Measurements from ENCODE around the gene PPARA. TPM values are rescaled to one million over a fixed set of nuclear protein-coding genes. Genes with fewer than 3 reads are reported as not detected.

The PPARA gene
- total RNA-seq, 6 donors from 2014 or later = 10.2 to 27.0 (median 20.9) TPM

GRCh38 chr22:46278656-46279645, 128.6 kb downstream of the PPARA start:
- TF ChIP-seq CTCF (IDR thresholded peaks at IDR 0.05) = no peak
- no peak for TF ChIP-seq EP300 (IDR thresholded peaks at IDR 0.05)
- TF ChIP-seq POLR2A (IDR thresholded peaks at IDR 0.05) = no peak
- no peak for TF ChIP-seq POLR2AphosphoS5 (IDR thresholded peaks at IDR 0.05)
- no peaks in the 10 kb centered on the region for H3K4me1 ChIP-seq
- H3K9me3 ChIP-seq = no peaks in the 10 kb centered on the region
- peaks cover 22 to 98% (median 85%) of the 10 kb centered on the region in 4 donors for H3K36me3 ChIP-seq
- H3K4me3 ChIP-seq = no peak overlapping the region
- no peak for DNase-seq
- WGBS, 2 donors = 94% methylated on average over 7 to 21 of the region's 22 CpGs
- no peaks in the 10 kb centered on the region for H3K27me3 ChIP-seq
- ATAC-seq (ENCODE audit: low FRiP score in 2 of 2) = no peak
- H3K27ac ChIP-seq = no peak overlapping the region

- 96 to 99% methylated on average over 9 to 10 of the region's 12 CpGs for WGBS, 2 donors
- Histone ChIP-seq H3K9me3 (no peaks in the 10 kb centered on the region), H3K36me3 (peaks cover 15 to 97% (median 86%) of the 10 kb centered on the region in 4 donors), H3K4me3 (no peak overlapping the region), H3K4me1 (no peaks in the 10 kb centered on the region), H3K27me3 (no peaks in the 10 kb centered on the region), H3K27ac (peak overlapping the region in 3 of 4 donors; percentile 7 to 66 (median 35))
- DNase-seq (no peak), ATAC-seq (ENCODE audit: low FRiP score in 2 of 2) (no peak)
- TF ChIP-seq EP300 (IDR thresholded peaks at IDR 0.05) = no peak
- TF ChIP-seq CTCF (IDR thresholded peaks at IDR 0.05) = no peak
- TF ChIP-seq POLR2AphosphoS5 (IDR thresholded peaks at IDR 0.05) = no peak
- TF ChIP-seq POLR2A (IDR thresholded peaks at IDR 0.05) = no peak
Observed at GRCh38 chr22:46280063-46280817, 129.9 kb downstream of the PPARA start.

- Histone ChIP-seq H3K27me3 (no peaks in the 10 kb centered on the region), H3K36me3 (peaks cover 18 to 97% (median 84%) of the 10 kb centered on the region in 4 donors), H3K4me3 (no peak overlapping the region), H3K27ac (peak overlapping the region in 1 of 4 donors; percentile 3), H3K9me3 (no peaks in the 10 kb centered on the region), H3K4me1 (no peaks in the 10 kb centered on the region)
- WGBS, 2 donors = 83 to 89% methylated on average over 16 to 19 of the region's 19 CpGs
- no peak for TF ChIP-seq EP300 (IDR thresholded peaks at IDR 0.05)
- TF ChIP-seq POLR2A (IDR thresholded peaks at IDR 0.05) = no peak
- no peak for TF ChIP-seq CTCF (IDR thresholded peaks at IDR 0.05)
- TF ChIP-seq POLR2AphosphoS5 (IDR thresholded peaks at IDR 0.05) = no peak
- ATAC-seq (ENCODE audit: low FRiP score in 2 of 2) (peak in 1 of 2 donors; percentile 22), DNase-seq (no peak)
Observed at GRCh38 chr22:46280999-46281623, 130.8 kb downstream of the PPARA start.

GRCh38 chr22:46281866-46282678, 131.7 kb downstream of the PPARA start:
- Histone ChIP-seq H3K27ac (peak overlapping the region in 1 of 4 donors; percentile 3), H3K27me3 (no peaks in the 10 kb centered on the region), H3K9me3 (no peaks in the 10 kb centered on the region), H3K4me1 (peaks cover 0 to 2% (median 1%) of the 10 kb centered on the region in 4 donors), H3K4me3 (no peak overlapping the region), H3K36me3 (peaks cover 18 to 97% (median 85%) of the 10 kb centered on the region in 4 donors)
- WGBS, 2 donors = 96 to 98% methylated on average over 3 to 13 of the region's 13 CpGs
- no peak for DNase-seq
- no peak for ATAC-seq (ENCODE audit: low FRiP score in 2 of 2)
- TF ChIP-seq POLR2A (IDR thresholded peaks at IDR 0.05) (no peak), EP300 (IDR thresholded peaks at IDR 0.05) (no peak), POLR2AphosphoS5 (IDR thresholded peaks at IDR 0.05) (no peak)

Data from upper lobe of left lung (tissue), 6 donors.